Keratinocyte (primary cell): Measurements from ENCODE around the gene ITFG1. TPM values are rescaled to one million over a fixed set of nuclear protein-coding genes. Genes with fewer than 3 reads are reported as not detected.

Experiments used
- DNase-seq: peaks from one replicate; pipeline ENCODE4 v3.0.0-alpha.2; 2011; ENCODE audit warnings: low read depth, missing footprints, low spot score
- FAIRE-seq: peaks from 2 replicates; lab custom pipeline; 2011; peaks lifted over from hg19 to GRCh38; lab: Jason Lieb, UNC
- H2AFZ ChIP-seq: 2 replicates; pipeline ENCODE4 v1.6.0; 2012; ENCODE audit warnings: low read length, control low read depth, inconsistent platforms; ENCODE audit not compliant: control insufficient read depth
- H3K27ac ChIP-seq: 2 replicates; pipeline ENCODE4 v1.5.1; 2011; ENCODE audit warnings: low read length; ENCODE audit not compliant: control insufficient read depth, insufficient read depth
- H3K27me3 ChIP-seq: 3 replicates; pipeline ENCODE4 v1.6.0; 2011; ENCODE audit warnings: low read length; ENCODE audit not compliant: control insufficient read depth, insufficient read depth; ENCODE audit errors: extremely low read depth
- H3K36me3 ChIP-seq, 2 experiments: 2 replicates in 1 of 2; 3 replicates in 1 of 2; pipeline ENCODE4 v1.5.1; 2011; ENCODE audit warnings: low read length in 2 of 2, mild to moderate bottlenecking in 1 of 2; ENCODE audit not compliant: control insufficient read depth in 2 of 2, insufficient read depth in 2 of 2; ENCODE audit errors: extremely low read depth in 1 of 2
- H3K4me1 ChIP-seq: 3 replicates; pipeline ENCODE4 v1.5.1; 2011; ENCODE audit warnings: low read length; ENCODE audit not compliant: control insufficient read depth, insufficient read depth; ENCODE audit errors: extremely low read depth
- H3K4me2 ChIP-seq: 3 replicates; pipeline ENCODE4 v1.6.0; 2011; ENCODE audit warnings: low read depth, low read length; ENCODE audit not compliant: control insufficient read depth, insufficient read depth; ENCODE audit errors: extremely low read depth
- H3K4me3 ChIP-seq, 3 experiments: fragments of 200-600 bp in 1 of 3; sonication (generic) in 1 of 3; 2 replicates in 2 of 3; 3 replicates in 1 of 3; pipeline ENCODE4 v1.5.1; 2011 to 2016; ENCODE audit warnings: low read length in 3 of 3, mild to moderate bottlenecking in 3 of 3, control low read depth in 2 of 3, inconsistent platforms in 1 of 3, low read depth in 1 of 3, mixed read lengths in 1 of 3, mixed run types in 1 of 3, moderate library complexity in 1 of 3; ENCODE audit not compliant: control insufficient read depth in 2 of 3, insufficient read depth in 2 of 3; ENCODE audit errors: extremely low read depth in 1 of 3
- H3K79me2 ChIP-seq: 2 replicates; pipeline ENCODE4 v1.6.0; 2012; ENCODE audit warnings: low read length; ENCODE audit not compliant: control insufficient read depth, insufficient read depth
- H3K9ac ChIP-seq: 3 replicates; pipeline ENCODE4 v1.6.0; 2011; ENCODE audit warnings: low read length; ENCODE audit not compliant: control insufficient read depth, insufficient read depth; ENCODE audit errors: extremely low read depth
- H3K9me1 ChIP-seq: 3 replicates; pipeline ENCODE4 v1.6.0; 2011; ENCODE audit warnings: low read length; ENCODE audit not compliant: control insufficient read depth, insufficient read depth; ENCODE audit errors: extremely low read depth
- H3K9me3 ChIP-seq: 2 replicates; pipeline ENCODE4 v1.5.1; 2012; ENCODE audit warnings: low read depth, low read length; ENCODE audit not compliant: control insufficient read depth
- H4K20me1 ChIP-seq: 3 replicates; pipeline ENCODE4 v1.6.0; 2011; ENCODE audit warnings: low read length; ENCODE audit not compliant: control insufficient read depth, insufficient read depth; ENCODE audit errors: extremely low read depth
- EZH2 ChIP-seq: IDR thresholded peaks from one replicate; pipeline ENCODE4 v1.6.1; 2012; ENCODE audit warnings: inconsistent platforms, mild to moderate bottlenecking, low read length, moderate library complexity
- dilution Hi-C: fragments of 300-500 bp; cut with MboI; formaldehyde crosslinking; loops from one replicate; pipeline ENCODE4 v1.7.0; 2020; ENCODE audit warnings: low sequenced_read_pairs; ENCODE audit not compliant: extremely low pct_ligation_motif_present
- polyA plus RNA-seq, 5 experiments: library from polyadenylated mRNA; depleted of rRNA in 3 of 5; stranded (reverse) in 3 of 5; stranded (forward) in 1 of 5; unstranded in 1 of 5; fragments of >200 nt; gene quantifications; 1 replicate in 1 of 5; 2 replicates in 3 of 5; 3 replicates in 1 of 5; pipeline versions ENCODE4 v1.2.1 to v1.2.3, GENCODE V29; 2011 to 2012; ENCODE audit warnings: missing spikeins in 2 of 5, low read depth in 1 of 5, low replicate concordance in 1 of 5
- TF ChIP-seq, protein P1 (sequence below), 3 experiments: IDR thresholded peaks in 1 of 3; conservative IDR thresholded peaks in 1 of 3; optimal IDR thresholded peaks in 1 of 3; 2 replicates in 2 of 3; 3 replicates in 1 of 3; pipeline versions ENCODE3 to v1.5.1; 2011; ENCODE audit warnings: low read length in 3 of 3, mild to moderate bottlenecking in 3 of 3, moderate library complexity in 2 of 3, control low read depth in 1 of 3, inconsistent platforms in 1 of 3; ENCODE audit not compliant: insufficient read depth in 2 of 3; ENCODE audit errors: extremely low read depth in 1 of 3

ITFG1 gene
- polyA plus RNA-seq, 1 donor (not counting 4 experiments of a cell fraction or from before 2014, with no cell fraction given), result 83.8 TPM

DNA sequence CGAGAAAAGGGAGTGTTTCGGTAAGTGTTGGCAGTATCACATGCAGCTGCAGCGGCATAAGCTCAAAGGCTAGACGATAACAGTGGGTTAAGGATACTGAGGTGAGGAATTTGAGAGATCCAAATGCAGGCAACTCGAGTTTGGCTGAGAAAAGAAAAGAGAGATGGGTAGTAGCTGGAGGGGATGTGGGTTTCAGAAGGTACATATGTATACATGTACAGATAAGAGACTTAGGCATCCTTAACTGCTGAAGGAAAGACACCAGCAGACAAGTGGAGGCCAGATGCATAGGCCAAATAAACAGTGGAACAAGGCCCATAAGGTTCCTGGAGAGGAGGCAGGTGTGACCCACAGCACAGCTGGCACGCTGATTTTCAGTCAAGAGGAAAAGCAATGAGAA is 230.6 kb downstream of the ITFG1 start:
- H2AFZ ChIP-seq, result no peak overlapping the region
- H3K27ac ChIP-seq, result no peak overlapping the region
- H4K20me1 ChIP-seq, result no peaks in the 10 kb centered on the region
- H3K27me3 ChIP-seq, result no peaks in the 10 kb centered on the region
- H3K4me1 ChIP-seq, result no peaks in the 10 kb centered on the region
- H3K9me3 ChIP-seq, result no peaks in the 10 kb centered on the region
- no peak overlapping the region for H3K9ac ChIP-seq
- no peak for DNase-seq
- dilution Hi-C loops, result no loop called here
- no peak overlapping the region for H3K4me2 ChIP-seq
- H3K9me1 ChIP-seq, result no peaks in the 10 kb centered on the region
- H3K79me2 ChIP-seq, result no peaks in the 10 kb centered on the region
- no peak for FAIRE-seq
- H3K36me3 ChIP-seq, result peaks cover 0 to 3% of the 10 kb centered on the region in 2 experiments
- TF ChIP-seq, protein P1, sequence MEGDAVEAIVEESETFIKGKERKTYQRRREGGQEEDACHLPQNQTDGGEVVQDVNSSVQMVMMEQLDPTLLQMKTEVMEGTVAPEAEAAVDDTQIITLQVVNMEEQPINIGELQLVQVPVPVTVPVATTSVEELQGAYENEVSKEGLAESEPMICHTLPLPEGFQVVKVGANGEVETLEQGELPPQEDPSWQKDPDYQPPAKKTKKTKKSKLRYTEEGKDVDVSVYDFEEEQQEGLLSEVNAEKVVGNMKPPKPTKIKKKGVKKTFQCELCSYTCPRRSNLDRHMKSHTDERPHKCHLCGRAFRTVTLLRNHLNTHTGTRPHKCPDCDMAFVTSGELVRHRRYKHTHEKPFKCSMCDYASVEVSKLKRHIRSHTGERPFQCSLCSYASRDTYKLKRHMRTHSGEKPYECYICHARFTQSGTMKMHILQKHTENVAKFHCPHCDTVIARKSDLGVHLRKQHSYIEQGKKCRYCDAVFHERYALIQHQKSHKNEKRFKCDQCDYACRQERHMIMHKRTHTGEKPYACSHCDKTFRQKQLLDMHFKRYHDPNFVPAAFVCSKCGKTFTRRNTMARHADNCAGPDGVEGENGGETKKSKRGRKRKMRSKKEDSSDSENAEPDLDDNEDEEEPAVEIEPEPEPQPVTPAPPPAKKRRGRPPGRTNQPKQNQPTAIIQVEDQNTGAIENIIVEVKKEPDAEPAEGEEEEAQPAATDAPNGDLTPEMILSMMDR (optimal IDR thresholded peaks at IDR 0.05 in 1 of 3, IDR thresholded peaks at IDR 0.05 in 1 of 3, conservative IDR thresholded peaks at IDR 0.05 in 1 of 3; ENCODE audit: extremely low read depth in 1 of 3, insufficient read depth in 2 of 3, low read length in 3 of 3), result no peak
- TF ChIP-seq EZH2, result no peak
- no peak overlapping the region for H3K4me3 ChIP-seq

DNA sequence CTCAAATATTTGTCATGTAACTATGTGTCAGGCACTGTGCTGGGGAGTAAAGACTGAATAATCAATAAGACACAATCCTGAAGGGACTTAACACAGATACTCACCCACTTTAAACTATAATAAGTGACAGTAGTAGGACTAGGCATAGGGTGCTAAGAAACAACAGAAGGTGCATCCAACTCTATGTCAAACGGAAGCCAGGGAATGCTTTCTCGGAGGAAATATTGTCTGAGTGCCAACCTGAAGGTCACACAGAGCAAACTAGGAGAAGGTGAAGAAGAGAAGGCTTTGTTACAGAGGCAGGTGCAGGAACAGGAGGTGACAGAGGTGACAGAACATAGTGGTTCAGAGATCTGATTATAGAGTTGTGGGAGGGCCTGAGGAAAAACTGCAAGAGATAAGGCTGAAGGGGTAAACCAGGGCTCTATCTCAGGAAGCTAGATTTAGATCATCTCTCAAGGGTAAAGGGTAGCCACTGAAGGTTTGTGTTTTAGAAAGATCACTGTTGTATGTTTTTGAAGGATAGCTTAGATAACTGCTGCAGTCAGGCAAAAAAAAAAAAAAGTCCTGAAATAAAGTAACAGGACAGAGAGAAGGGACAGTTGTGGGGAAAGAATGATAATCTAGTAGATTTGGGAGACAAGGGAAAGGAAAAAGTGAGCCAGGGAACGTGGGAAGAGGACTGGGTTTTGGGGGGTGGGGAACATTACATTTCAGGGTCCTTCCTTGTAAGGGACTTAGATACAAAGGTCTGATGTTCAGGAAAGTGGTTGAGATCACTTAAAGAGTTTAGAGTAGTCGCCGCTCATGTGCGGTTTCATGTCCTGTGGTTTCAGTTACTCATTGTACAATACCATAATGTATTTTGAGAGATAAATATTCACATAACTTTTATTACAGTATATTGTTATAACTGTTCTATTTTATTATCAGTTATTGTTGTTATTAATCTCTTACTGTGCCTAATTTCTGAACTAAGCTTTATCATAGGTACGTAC is 231.5 kb downstream of the ITFG1 start:
- no peak for DNase-seq
- no peaks in the 10 kb centered on the region for H3K9me1 ChIP-seq

More for the DNA sequence above, 231.5 kb downstream of the ITFG1 start:
- no peak overlapping the region for H3K4me2 ChIP-seq
- H3K9me3 ChIP-seq, result no peaks in the 10 kb centered on the region
- no peak overlapping the region for H3K27ac ChIP-seq
- no peak overlapping the region for H2AFZ ChIP-seq
- dilution Hi-C loops, result no loop called here
- no peaks in the 10 kb centered on the region for H3K79me2 ChIP-seq
- no peak for TF ChIP-seq EZH2
- TF ChIP-seq, protein P1 (optimal IDR thresholded peaks at IDR 0.05 in 1 of 3, IDR thresholded peaks at IDR 0.05 in 1 of 3, conservative IDR thresholded peaks at IDR 0.05 in 1 of 3; ENCODE audit: extremely low read depth in 1 of 3, insufficient read depth in 2 of 3, low read length in 3 of 3), result no peak
- FAIRE-seq, result no peak
- no peak overlapping the region for H3K9ac ChIP-seq
- H4K20me1 ChIP-seq, result no peaks in the 10 kb centered on the region
- no peaks in the 10 kb centered on the region for H3K27me3 ChIP-seq
- H3K4me1 ChIP-seq, result no peaks in the 10 kb centered on the region
- peaks cover 0 to 3% of the 10 kb centered on the region in 2 experiments for H3K36me3 ChIP-seq
- no peak overlapping the region for H3K4me3 ChIP-seq
